ENCODE results near the gene WEE2.

Gene WEE2

GRCh38 chr7:141708351-141708750 is at the start of gene WEE2:
Gene WEE2, plus strand, starts transcription at chr7:141708353. Its CDS starts 406 bp downstream, at chr7:141708759.
- no peak for DNase-seq (ENCODE audit: low read depth in 2 of 3, low spot score in 2 of 3)

DNA sequence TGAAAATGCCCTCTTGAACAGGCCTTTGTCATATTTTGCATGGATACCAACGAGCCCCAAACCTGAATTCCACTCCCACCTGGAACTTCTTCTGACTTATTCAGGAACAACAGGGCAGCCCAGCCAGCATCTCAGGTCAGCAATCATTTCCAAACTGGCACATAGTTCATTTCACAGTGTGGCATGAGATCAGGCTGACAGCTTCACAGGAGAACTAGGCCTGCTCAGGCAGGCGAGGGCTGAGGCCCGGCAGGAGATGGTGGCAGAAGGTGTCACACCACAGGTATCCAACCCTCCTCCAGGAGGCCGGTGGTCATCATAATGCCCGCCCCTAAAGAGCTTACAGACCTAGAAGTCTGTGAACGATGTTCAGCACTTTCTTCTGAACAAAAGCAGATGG is 48.7 kb upstream of the WEE2 start:
- no peak for DNase-seq (ENCODE audit: low read depth in 2 of 3, low spot score in 2 of 3)

GRCh38 chr7:141660259-141660658 is 47.9 kb upstream of the WEE2 start:
- DNase-seq (ENCODE audit: low read depth in 2 of 3, low spot score in 2 of 3) = no peak

GRCh38 chr7:141663081-141663849 is 44.9 kb upstream of the WEE2 start:
- no peak for DNase-seq (ENCODE audit: low read depth in 2 of 3, low spot score in 2 of 3)

DNA sequence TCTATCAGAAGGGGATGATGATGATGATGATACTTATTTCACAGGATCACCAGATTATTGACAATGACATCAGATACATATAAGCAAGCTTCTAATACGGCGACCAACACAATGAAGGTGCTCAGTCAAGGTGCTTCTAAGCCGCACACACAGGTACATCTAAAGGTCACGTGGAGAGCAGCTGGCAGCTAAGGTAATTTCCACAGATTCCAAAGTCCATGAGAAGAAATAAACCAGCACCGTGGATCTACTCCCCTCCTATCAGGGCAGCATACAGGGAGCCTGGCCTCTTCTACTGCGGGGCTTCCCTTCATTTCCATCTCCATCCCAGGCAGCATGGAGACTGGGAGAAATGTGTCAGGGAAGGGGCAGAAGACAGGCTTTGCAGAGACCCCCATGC is 43.7 kb upstream of the WEE2 start:
- DNase-seq (ENCODE audit: low read depth in 2 of 3, low spot score in 2 of 3) = no peak

GRCh38 chr7:141665208-141666035 is 42.7 kb upstream of the WEE2 start:
- DNase-seq (ENCODE audit: low read depth in 2 of 3, low spot score in 2 of 3) = no peak

DNA sequence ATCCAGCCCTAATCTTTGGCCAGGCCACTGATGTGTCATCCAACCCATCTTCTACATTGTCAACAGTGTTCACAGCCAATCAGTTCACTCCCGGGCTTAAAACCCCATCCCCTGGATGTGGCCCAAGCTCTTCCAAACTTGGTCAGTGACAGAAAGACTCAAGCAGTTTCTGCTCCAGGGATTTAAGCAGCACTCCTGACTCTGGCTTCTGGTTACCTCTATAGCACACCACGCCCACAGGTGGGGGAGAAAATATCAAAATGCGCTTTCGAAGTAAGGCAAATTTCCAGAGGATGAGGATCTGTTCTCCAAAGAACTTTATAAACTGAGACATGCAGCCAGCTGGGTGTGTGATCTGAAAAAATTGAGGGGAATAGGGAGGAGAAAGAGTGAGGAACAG is 42.1 kb upstream of the WEE2 start:
- DNase-seq (ENCODE audit: low read depth in 2 of 3, low spot score in 2 of 3) = no peak

- no peak for DNase-seq (ENCODE audit: low read depth in 2 of 3, low spot score in 2 of 3)
Measured at GRCh38 chr7:141668853-141669252, 39.3 kb upstream of the WEE2 start.

GRCh38 chr7:141671705-141672496 is 36.3 kb upstream of the WEE2 start:
- DNase-seq (ENCODE audit: low read depth in 2 of 3, low spot score in 2 of 3) = no peak

- DNase-seq (ENCODE audit: low read depth in 2 of 3, low spot score in 2 of 3) = no peak
Measured at GRCh38 chr7:141673346-141673745, 34.8 kb upstream of the WEE2 start.

DNA sequence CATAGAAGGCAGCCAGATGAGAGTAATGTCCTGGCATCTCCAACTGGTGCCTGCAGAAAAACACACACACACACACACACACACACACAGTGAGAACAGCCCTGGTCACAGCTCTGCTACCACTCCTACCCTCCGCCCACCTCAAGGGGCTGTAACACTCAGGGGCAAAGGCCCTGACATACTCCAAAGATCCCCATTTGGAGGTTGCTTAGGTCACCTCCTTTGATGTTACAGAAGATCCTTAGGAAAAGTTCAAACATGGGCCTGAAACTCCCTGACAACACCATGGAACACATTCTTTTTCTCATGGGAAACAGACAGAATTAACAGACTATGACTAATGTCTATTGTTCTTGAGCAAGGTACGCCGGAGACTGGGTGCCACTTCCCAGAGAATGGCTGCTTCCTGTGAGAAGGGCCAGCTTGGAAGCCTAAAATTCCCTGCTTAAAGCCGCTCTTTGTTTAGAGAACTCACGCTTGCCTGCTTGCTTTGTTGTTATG is 33.9 kb upstream of the WEE2 start:
- DNase-seq (ENCODE audit: low read depth in 2 of 3, low spot score in 2 of 3) = no peak

DNA sequence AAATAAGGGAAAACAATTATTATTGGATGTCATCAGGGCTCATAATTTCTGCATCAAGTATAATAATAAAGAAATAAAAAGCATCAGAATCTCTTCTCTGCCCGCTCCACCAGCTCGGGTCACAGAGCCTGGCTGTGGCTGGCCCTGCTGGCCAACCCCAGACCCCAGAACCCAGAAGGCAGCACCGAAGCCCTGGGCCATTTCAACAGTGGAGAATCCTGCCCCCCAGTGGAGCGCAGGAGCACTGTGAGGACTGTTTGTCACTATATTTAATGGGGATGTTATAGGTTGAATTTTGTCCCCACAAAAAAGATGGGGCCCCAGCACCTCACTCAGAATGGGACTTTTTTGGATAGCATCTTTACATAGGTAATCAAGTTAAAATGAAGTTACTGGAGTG is 33.5 kb upstream of the WEE2 start:
- no peak for DNase-seq (ENCODE audit: low read depth in 2 of 3, low spot score in 2 of 3)

DNA sequence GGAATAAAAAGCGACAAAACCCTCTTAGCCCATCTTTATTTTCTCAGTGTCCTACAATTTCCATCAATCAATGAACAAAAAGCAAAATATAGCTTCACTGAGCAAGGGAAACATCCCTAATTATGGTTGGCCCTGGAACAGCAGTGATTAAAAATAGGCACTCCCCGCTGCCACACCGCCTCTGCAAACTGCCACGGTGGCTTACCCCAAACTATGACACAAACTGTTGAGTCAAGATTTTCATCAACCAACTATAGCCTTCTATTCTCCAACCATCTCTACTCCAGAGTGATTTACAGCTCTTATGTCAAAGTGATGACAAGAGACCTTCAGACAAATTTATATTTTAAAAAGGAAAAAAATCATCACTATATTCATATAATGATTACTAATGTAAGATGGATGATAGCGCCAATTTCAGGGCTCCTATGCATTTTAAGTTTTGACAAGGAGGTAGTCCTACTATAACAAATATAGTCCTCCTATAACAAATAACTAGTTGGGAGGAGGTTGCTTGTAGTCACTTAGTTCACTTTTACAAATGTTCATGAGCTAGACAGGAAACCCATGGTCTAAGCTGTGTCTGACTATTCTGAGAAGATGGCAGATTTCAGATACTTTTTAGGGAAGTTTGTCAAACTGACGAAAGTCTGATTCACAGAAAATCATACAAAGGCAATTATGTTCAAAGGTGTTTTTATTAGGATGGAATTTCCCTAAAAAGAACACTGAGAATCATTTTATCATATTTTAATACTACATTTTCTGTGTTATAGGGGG is 32.5 kb upstream of the WEE2 start:
- no peak for DNase-seq (ENCODE audit: low read depth in 2 of 3, low spot score in 2 of 3)

DNA sequence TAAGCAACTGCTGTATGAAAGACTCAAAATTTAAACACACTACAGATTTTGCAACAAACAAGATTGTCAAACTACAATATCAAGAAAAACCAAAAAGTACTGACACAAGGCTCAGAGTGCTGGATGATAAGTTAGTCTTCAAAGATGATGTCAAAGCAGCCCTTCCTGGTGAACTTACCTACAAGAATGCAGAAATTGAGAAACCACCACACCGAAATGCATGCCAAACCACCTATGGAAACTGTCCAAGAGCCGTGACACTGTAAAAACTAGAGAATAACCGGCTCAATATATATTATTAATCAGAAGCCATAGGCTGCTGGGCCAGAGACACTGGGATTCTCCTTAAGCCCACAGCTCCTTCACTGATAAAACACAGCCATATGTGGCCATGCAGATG is 31.5 kb upstream of the WEE2 start:
- DNase-seq (ENCODE audit: low read depth in 2 of 3, low spot score in 2 of 3) = no peak

DNA sequence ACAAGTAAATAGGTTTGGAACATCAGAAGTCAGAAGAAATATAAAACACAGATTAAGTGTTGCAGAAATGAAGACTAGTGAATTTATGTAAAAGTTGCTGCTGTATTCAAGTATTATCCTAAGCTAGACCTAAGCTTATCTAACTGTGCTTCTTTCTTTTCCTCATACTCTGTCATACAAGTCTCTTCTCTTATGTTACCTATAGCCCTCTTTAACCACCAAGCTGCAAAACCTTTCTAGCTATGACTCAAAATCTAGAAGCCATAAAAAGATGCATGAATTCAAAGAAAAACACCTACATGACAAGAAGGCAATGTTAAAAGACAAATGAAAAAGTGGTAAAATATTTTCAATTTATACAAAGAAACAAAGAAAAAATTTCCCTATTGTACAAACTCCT is 29.1 kb upstream of the WEE2 start:
- DNase-seq (ENCODE audit: low read depth in 2 of 3, low spot score in 2 of 3) = no peak

DNA sequence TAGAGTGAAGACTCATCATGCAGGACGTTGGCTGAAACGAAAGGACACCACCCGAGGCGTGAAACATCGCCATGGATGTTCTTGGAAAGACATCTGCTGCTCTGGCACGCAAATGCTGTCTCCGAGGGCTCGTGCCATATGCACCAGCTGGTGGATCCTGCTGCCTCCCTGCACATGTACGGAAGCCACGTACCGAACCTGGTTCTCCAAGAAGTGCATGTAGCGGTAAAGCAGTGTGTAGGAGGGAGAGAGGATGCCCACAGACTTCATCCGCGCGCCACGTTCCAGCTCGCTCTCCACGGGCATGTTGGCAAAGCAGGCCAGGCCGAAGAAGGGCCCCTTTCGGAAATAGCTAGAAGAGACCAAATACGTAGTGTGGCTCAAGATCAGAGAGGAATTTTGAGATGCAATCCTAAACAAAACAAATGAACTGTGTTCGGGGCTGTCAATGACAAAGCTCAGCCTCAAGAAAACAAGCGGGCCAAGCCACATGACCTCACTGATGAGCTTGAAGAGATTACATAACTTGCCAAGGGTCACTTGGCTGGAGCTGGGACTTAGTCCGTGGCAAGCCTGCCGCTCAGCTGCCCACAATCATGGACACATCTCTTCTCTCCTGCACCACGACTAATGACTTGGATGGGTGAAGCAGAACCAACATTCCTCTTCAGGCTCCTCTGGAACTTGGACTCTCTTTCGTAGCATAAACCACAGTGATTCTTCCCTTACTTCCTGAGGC is 22.7 kb upstream of the WEE2 start:
- DNase-seq (ENCODE audit: low read depth in 2 of 3, low spot score in 2 of 3) = no peak

GRCh38 chr7:141686074-141686473 is 22.1 kb upstream of the WEE2 start:
- no peak for DNase-seq (ENCODE audit: low read depth in 2 of 3, low spot score in 2 of 3)

DNA sequence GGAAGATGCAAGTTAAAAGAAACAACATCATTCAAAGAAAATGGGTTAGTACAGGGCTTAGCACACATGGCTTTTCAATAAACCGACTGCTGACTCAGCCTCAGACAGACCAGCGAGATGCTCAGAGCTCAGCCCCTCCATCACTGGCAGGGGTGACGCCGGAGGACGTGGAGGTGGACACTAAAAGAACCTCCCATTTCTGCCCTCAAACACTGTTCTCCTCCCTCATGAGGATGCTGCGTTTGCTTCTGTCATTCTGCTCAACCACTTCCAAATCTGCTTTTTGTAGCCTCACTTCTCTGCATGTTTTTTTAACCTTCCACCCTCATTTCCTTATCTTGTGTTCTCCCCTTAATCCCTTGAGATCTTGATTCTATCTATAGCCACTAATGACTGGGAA is 21.5 kb upstream of the WEE2 start:
- no peak for DNase-seq (ENCODE audit: low read depth in 2 of 3, low spot score in 2 of 3)

DNA sequence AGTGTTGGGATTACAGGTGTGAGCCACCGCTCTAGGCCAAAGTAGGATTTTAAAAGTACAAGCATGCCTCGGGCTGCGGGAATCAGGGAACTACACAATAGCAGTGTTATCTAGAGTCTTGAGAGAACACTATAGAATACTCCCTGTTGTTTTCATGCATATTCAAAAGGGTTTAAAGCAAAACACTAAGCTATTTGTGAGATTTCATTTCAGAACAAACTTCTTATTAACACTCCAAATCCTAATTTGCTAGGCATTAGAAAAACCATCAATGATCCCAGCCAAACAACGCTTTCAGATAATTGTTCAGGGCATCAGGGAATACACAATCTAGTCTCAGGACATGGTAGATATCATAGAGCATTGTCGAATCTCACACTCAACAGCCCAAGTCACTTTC is 20.1 kb upstream of the WEE2 start:
- no peak for DNase-seq (ENCODE audit: low read depth in 2 of 3, low spot score in 2 of 3)
